ENCODE measurements around the gene ATXN8OS. TPM values are rescaled to one million over a fixed set of nuclear protein-coding genes. Genes with fewer than 3 reads are reported as not detected.

ATXN8OS gene
- total and polyA plus RNA-seq, 2 of the 4 experiments (the other 2 are of a cell fraction), result not detected

DNA sequence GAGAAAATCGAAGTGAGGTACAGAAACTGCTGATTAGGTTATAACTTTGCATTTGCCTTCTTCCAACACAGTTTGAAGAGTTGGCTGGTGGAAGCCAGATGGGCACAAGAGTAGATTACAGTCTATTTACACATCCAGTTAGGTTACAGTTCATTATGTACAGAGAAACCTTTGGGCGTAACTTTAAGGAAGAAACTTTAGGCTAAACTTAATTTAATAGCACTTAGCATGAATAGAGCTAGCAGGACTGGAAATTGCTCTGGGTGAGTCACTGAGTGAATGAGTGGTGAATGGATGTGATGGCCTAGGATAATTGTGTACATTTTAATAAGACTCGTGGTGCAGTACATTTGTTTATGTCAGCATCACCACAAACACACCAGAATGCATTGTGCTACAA is 63.5 kb downstream of the ATXN8OS start:
- H4K8ac ChIP-seq (ENCODE audit: low read depth in 2 of 2, low read length in 2 of 2), result no peak overlapping the region
- dilution Hi-C loops (cut with HindIII; ENCODE audit: low sequenced_read_pairs, unreplicated experiment) (no loop called here), intact Hi-C loops (cut with micrococcal nuclease) (no loop called here), in situ Hi-C loops (cut with MboI; ENCODE audit: low sequenced_read_pairs) (no loop called here)
- POLR2A ChIA-PET (ENCODE audit: unreplicated experiment), result no interaction called here
- DNase-seq (no peak), ATAC-seq (ENCODE audit: low read depth) (no peak)
- H2BK5ac ChIP-seq (ENCODE audit: low read depth, low read length, poor library complexity, severe bottlenecking), result no peak overlapping the region
- H2AK9ac ChIP-seq (replicated peaks; ENCODE audit: low read depth, low read length, poor library complexity), result no peak overlapping the region
- no peak overlapping the region for H3K27ac ChIP-seq (ENCODE audit: insufficient read depth, low read length)
- H3K9me1 ChIP-seq (ENCODE audit: insufficient read depth, low read length), result no peaks in the 10 kb centered on the region
- no peak overlapping the region for H3K14ac ChIP-seq (replicated peaks; ENCODE audit: low read depth, low read length)
- no peak overlapping the region for H3K4me3 ChIP-seq (ENCODE audit: insufficient read depth, low read depth, low read length)
- no peak overlapping the region for H2AK5ac ChIP-seq (ENCODE audit: low read depth, low read length)
- H3K9me3 ChIP-seq (ENCODE audit: control insufficient read depth, insufficient read depth, low read length), result 0 out of 2 replicates have a peak, but pooled peaks cover 5% of the 10 kb centered on the region
- H3K9ac ChIP-seq (ENCODE audit: low read depth, low read length), result no peak overlapping the region
- no peak overlapping the region for H3K4ac ChIP-seq (ENCODE audit: low read depth, low read length)
- CTCF ChIA-PET, result no interaction called here
- H3K27me3 ChIP-seq (ENCODE audit: control insufficient read depth, insufficient read depth, low read length), result no peaks in the 10 kb centered on the region
- no peaks in the 10 kb centered on the region for H3K36me3 ChIP-seq (ENCODE audit: control insufficient read depth, insufficient read depth, low read length)
- no peak overlapping the region for H3K23ac ChIP-seq (ENCODE audit: low read depth, low read length)
- no peaks in the 10 kb centered on the region for H3K4me1 ChIP-seq (ENCODE audit: control insufficient read depth, insufficient read depth, low read length)
- H3K56ac ChIP-seq (ENCODE audit: extremely low read depth, insufficient read depth, low read length), result no peak overlapping the region
- no peak overlapping the region for H3K4me2 ChIP-seq (ENCODE audit: low read depth, low read length)
- H4K91ac ChIP-seq (ENCODE audit: insufficient read depth, low read depth, low read length), result no peak overlapping the region
- no peak overlapping the region for H2AFZ ChIP-seq (replicated peaks; ENCODE audit: low read length, poor library complexity)
- no peak overlapping the region for H4K5ac ChIP-seq (ENCODE audit: low read depth, low read length)
- TF ChIP-seq RFX5 (IDR thresholded peaks at IDR 0.05; ENCODE audit: low read depth, low read length), result no peak
- TF ChIP-seq SMC3 (IDR thresholded peaks at IDR 0.05; ENCODE audit: low read depth, low read length), result no peak
- TF ChIP-seq CHD1 (IDR thresholded peaks at IDR 0.05; ENCODE audit: low read depth, low read length), result no peak
- TF ChIP-seq RAD21 (IDR thresholded peaks at IDR 0.05; ENCODE audit: low read length), result no peak
- no peaks in the 10 kb centered on the region for H4K20me1 ChIP-seq (ENCODE audit: insufficient read depth, low read length)
- H2BK120ac ChIP-seq (ENCODE audit: low read depth, low read length), result no peak overlapping the region
- no peaks in the 10 kb centered on the region for H3K79me1 ChIP-seq (ENCODE audit: low read depth in 1 of 2, low read length in 2 of 2)
- no peak overlapping the region for H2BK20ac ChIP-seq (ENCODE audit: low read depth, low read length)
- no CpG with 5 or more reads among the region's 3 CpGs for WGBS, 2 experiments (ENCODE audit: extremely low coverage in 2 of 2, insufficient read length in 1 of 2)
- BruUV-seq (replicated peaks), result no TSS peak
- H3K18ac ChIP-seq (ENCODE audit: low read depth, low read length), result no peak overlapping the region
- no peak overlapping the region for H2BK15ac ChIP-seq (ENCODE audit: low read depth, low read length)
